ENCODE measurements around the gene TRIM24. TPM values are rescaled to one million over a fixed set of nuclear protein-coding genes. Genes with fewer than 3 reads are reported as not detected.

TRIM24 gene
- total and polyA plus RNA-seq, 2 of the 13 experiments (the other 11 are each of a cell fraction or from before 2014, with no cell fraction given): 100 to 106 TPM

DNA sequence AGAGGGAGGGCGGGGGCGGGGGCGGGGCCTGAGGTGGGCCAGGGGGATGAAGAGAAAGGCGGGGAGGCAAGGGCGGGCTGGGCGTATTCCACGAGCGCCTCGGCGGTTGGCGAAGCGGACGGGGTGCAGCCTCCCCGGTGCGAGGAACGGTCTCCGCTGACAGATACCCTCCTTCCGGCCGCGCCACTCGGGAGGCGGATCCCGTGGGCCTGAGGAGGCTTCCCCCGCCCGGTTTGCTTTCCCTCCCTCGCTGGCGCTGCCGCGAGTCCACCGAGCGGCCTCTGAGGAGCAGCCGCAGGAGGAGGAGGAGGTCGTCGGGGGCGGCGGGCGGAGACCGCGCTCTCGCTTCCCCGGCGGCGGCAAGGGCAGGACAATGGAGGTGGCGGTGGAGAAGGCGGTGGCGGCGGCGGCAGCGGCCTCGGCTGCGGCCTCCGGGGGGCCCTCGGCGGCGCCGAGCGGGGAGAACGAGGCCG, at the start of gene TRIM24 (continued):
- peak; percentile 87 for TF ChIP-seq GABPB1 (CRISPR knock-in tag; IDR thresholded peaks at IDR 0.05)
- TF ChIP-seq ZZZ3 (CRISPR knock-in tag; IDR thresholded peaks at IDR 0.05; ENCODE audit: borderline replicate concordance): no peak
- 0 out of 2 replicates have a peak, but pooled peaks have one; percentile 52 for TF ChIP-seq ZNF557 (CRISPR knock-in tag; IDR thresholded peaks at IDR 0.05)
- TF ChIP-seq SP2 (CRISPR knock-in tag; IDR thresholded peaks at IDR 0.05): no peak
- no peak for TF ChIP-seq NFE2L2 (IDR thresholded peaks at IDR 0.05; ENCODE audit: low read length)
- no peak for TF ChIP-seq EZH2 (conservative IDR thresholded peaks at IDR 0.05; ENCODE audit: low read depth, low read length)
- TF ChIP-seq FOSL1 (CRISPR knock-in tag; IDR thresholded peaks at IDR 0.05; ENCODE audit: borderline replicate concordance): no peak
- TF ChIP-seq, protein P1, sequence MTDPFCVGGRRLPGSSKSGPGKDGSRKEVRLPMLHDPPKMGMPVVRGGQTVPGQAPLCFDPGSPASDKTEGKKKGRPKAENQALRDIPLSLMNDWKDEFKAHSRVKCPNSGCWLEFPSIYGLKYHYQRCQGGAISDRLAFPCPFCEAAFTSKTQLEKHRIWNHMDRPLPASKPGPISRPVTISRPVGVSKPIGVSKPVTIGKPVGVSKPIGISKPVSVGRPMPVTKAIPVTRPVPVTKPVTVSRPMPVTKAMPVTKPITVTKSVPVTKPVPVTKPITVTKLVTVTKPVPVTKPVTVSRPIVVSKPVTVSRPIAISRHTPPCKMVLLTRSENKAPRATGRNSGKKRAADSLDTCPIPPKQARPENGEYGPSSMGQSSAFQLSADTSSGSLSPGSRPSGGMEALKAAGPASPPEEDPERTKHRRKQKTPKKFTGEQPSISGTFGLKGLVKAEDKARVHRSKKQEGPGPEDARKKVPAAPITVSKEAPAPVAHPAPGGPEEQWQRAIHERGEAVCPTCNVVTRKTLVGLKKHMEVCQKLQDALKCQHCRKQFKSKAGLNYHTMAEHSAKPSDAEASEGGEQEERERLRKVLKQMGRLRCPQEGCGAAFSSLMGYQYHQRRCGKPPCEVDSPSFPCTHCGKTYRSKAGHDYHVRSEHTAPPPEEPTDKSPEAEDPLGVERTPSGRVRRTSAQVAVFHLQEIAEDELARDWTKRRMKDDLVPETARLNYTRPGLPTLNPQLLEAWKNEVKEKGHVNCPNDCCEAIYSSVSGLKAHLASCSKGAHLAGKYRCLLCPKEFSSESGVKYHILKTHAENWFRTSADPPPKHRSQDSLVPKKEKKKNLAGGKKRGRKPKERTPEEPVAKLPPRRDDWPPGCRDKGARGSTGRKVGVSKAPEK (CRISPR knock-in tag; IDR thresholded peaks at IDR 0.05; ENCODE audit: borderline replicate concordance): 0 out of 2 replicates have a peak, but pooled peaks have one; percentile 41
- no peak for TF ChIP-seq SOX6 (IDR thresholded peaks at IDR 0.05)
- TF ChIP-seq SOX6 (CRISPR knock-in tag; IDR thresholded peaks at IDR 0.05): peak; percentile 49; the same call in 1 of the 2 replicates
- TF ChIP-seq ELF1 (CRISPR knock-in tag; IDR thresholded peaks at IDR 0.05): peak; percentile 33; the same call in 1 of the 2 replicates
- TF ChIP-seq, protein P2, sequence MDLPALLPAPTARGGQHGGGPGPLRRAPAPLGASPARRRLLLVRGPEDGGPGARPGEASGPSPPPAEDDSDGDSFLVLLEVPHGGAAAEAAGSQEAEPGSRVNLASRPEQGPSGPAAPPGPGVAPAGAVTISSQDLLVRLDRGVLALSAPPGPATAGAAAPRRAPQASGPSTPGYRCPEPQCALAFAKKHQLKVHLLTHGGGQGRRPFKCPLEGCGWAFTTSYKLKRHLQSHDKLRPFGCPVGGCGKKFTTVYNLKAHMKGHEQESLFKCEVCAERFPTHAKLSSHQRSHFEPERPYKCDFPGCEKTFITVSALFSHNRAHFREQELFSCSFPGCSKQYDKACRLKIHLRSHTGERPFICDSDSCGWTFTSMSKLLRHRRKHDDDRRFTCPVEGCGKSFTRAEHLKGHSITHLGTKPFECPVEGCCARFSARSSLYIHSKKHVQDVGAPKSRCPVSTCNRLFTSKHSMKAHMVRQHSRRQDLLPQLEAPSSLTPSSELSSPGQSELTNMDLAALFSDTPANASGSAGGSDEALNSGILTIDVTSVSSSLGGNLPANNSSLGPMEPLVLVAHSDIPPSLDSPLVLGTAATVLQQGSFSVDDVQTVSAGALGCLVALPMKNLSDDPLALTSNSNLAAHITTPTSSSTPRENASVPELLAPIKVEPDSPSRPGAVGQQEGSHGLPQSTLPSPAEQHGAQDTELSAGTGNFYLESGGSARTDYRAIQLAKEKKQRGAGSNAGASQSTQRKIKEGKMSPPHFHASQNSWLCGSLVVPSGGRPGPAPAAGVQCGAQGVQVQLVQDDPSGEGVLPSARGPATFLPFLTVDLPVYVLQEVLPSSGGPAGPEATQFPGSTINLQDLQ (CRISPR knock-in tag; IDR thresholded peaks at IDR 0.05): no peak
- TF ChIP-seq ZMAT3 (CRISPR knock-in tag; conservative IDR thresholded peaks at IDR 0.05): peak; percentile 68; the same call in 1 of the 2 replicates
- no peak for TF ChIP-seq MBNL3 (CRISPR knock-in tag; conservative IDR thresholded peaks at IDR 0.05)
- TF ChIP-seq FOXC1 (CRISPR knock-in tag; IDR thresholded peaks at IDR 0.05; ENCODE audit: borderline replicate concordance): peak; percentile 59; the same call in 1 of the 2 replicates
- 0 out of 2 replicates have a peak, but pooled peaks have one; percentile 67 for TF ChIP-seq ZSCAN22 (CRISPR knock-in tag; IDR thresholded peaks at IDR 0.05)
- TF ChIP-seq, protein P3, sequence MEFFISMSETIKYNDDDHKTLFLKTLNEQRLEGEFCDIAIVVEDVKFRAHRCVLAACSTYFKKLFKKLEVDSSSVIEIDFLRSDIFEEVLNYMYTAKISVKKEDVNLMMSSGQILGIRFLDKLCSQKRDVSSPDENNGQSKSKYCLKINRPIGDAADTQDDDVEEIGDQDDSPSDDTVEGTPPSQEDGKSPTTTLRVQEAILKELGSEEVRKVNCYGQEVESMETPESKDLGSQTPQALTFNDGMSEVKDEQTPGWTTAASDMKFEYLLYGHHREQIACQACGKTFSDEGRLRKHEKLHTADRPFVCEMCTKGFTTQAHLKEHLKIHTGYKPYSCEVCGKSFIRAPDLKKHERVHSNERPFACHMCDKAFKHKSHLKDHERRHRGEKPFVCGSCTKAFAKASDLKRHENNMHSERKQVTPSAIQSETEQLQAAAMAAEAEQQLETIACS (CRISPR knock-in tag; IDR thresholded peaks at IDR 0.05): no peak
- TF ChIP-seq MLLT10 (CRISPR knock-in tag; IDR thresholded peaks at IDR 0.05): no peak; the same call in 1 of the 2 replicates
- TF ChIP-seq, protein P4, sequence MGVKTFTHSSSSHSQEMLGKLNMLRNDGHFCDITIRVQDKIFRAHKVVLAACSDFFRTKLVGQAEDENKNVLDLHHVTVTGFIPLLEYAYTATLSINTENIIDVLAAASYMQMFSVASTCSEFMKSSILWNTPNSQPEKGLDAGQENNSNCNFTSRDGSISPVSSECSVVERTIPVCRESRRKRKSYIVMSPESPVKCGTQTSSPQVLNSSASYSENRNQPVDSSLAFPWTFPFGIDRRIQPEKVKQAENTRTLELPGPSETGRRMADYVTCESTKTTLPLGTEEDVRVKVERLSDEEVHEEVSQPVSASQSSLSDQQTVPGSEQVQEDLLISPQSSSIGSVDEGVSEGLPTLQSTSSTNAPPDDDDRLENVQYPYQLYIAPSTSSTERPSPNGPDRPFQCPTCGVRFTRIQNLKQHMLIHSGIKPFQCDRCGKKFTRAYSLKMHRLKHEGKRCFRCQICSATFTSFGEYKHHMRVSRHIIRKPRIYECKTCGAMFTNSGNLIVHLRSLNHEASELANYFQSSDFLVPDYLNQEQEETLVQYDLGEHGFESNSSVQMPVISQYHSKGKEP (CRISPR knock-in tag; IDR thresholded peaks at IDR 0.05): peak; percentile 78; the same call in 1 of the 2 replicates
- no peak for TF ChIP-seq NKX3-1 (CRISPR knock-in tag; IDR thresholded peaks at IDR 0.05)
- TF ChIP-seq TBX2 (CRISPR knock-in tag; IDR thresholded peaks at IDR 0.05; ENCODE audit: borderline replicate concordance): peak; percentile 51; the same call in 1 of the 2 replicates
- TF ChIP-seq GATAD1 (CRISPR knock-in tag; IDR thresholded peaks at IDR 0.05): peak; percentile 54; the same call in 1 of the 2 replicates
- peak; percentile 79 for TF ChIP-seq MED1 (CRISPR knock-in tag; IDR thresholded peaks at IDR 0.05)
- TF ChIP-seq POGZ (CRISPR knock-in tag; IDR thresholded peaks at IDR 0.05): peak; percentile 49; the same call in 1 of the 2 replicates
